Kidney capillary endothelial cell (primary cell): ENCODE measurements around the gene NPHP1.
"Not testable (repeated sequence)": the region's sequence is repeated elsewhere in the genome, so short reads cannot be mapped to it uniquely, and the experiment has no call there.

ENCODE experiments used
- DNase-seq: peaks from one replicate; pipeline ENCODE4 v3.0.0-alpha.2; 2018; ENCODE audit warnings: low spot score

Gene NPHP1

DNA sequence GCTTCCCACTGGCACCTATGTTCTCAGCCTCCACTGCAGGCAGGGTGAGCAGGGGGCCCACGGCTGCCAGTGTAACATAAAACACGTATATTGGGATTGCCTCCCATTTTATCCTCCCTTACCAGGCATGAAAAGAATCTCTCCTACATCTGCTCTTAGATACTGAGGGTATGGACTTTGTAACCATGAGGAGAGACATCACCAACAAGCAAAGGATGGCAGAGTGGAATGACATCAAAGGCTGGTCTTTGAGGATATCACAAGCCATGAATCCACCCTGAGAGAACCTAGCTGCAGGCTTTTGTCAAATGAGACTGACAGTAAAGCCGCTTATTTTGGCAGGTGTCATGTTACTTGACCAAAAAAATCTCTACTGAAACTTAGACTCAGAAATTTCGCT lies 7.4 kb downstream of the NPHP1 start:
- DNase-seq: no peak

GRCh38 chr2:110190169-110190568 lies 14.6 kb downstream of the NPHP1 start:
- not testable (repeated sequence) for DNase-seq

GRCh38 chr2:110182449-110182848 lies 22.4 kb downstream of the NPHP1 start:
- no peak for DNase-seq

- DNase-seq: no peak
These were observed 24.8 kb downstream of the NPHP1 start for GRCh38 chr2:110180036-110180435.

DNA sequence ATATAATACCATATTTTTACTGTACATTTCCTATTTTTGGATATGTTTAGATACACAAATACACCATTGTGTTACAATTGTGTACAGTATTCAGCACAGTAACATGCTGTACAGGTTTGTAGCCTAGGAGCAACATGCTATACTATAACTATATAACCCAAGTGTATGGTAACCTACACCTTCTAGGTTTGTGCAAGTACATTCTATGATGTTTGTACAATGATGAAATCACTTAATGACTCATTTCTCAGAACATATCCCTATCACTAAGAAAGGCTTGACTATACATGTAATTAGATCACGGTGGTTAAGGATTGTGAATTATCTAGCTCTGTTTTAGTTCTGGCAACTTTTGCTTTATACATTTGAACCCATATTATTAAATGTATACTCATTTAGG lies 31.3 kb downstream of the NPHP1 start:
- no peak for DNase-seq

- no peak for DNase-seq
These were observed 32.3 kb downstream of the NPHP1 start for GRCh38 chr2:110172506-110172905.

GRCh38 chr2:110170102-110170501 lies 34.7 kb downstream of the NPHP1 start:
- no peak for DNase-seq

- no peak for DNase-seq
These were observed 37.4 kb downstream of the NPHP1 start for GRCh38 chr2:110167326-110168000.

GRCh38 chr2:110166266-110166665 lies 38.5 kb downstream of the NPHP1 start:
- DNase-seq: no peak

- DNase-seq: peak; percentile 73
These were observed 47.5 kb downstream of the NPHP1 start for GRCh38 chr2:110157153-110157793.

- DNase-seq: not testable (repeated sequence)
These were observed 50.0 kb downstream of the NPHP1 start for GRCh38 chr2:110154828-110155227.

DNA sequence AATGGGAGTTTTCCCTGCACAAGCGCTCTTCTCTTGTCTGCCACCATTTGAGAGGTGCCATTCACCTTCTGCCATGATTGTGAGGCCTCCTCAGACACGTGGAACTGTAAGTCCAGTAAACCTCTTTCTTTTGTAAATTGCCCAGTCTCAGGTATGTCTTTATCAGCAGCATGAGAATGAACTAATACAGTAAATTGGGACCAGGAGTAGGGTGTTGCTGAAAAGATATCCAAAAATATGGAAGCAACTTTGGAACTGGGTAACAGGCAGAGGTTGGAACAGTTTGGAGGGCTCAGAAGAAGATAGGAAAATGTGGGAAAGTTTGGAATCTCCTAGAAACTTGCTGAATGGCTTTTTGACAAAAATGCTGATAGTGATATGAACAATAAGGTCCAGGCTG lies 50.6 kb downstream of the NPHP1 start:
- DNase-seq: not testable (repeated sequence)

GRCh38 chr2:110153416-110153815 lies 51.4 kb downstream of the NPHP1 start:
- no peak for DNase-seq

- DNase-seq: peak; percentile 41
These were observed 51.9 kb downstream of the NPHP1 start for GRCh38 chr2:110152943-110153342.

GRCh38 chr2:110149330-110150220 lies 55.2 kb downstream of the NPHP1 start:
- peak; percentile 89 for DNase-seq

DNA sequence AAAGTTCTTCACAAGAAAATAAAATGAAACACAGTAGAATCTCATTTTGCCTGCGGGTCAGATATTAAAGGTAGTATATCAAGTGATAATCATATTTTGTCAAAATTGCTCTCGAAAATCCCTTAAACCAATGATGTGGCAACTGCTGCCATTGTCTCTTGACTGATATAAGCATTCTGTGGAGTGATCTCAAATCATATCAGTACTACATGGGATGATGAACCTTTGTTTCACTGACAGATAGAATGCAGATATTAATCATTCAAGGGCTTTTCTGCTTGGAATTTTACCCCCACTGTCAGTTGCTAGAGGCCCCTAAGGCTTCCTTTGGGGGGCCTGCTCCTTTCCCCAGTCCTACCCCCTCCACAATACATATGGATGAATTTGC lies 57.9 kb downstream of the NPHP1 start:
- DNase-seq: no peak

GRCh38 chr2:110146183-110146944 lies 58.4 kb downstream of the NPHP1 start:
- no peak for DNase-seq

GRCh38 chr2:110143982-110144381 lies 60.8 kb downstream of the NPHP1 start:
- DNase-seq: no peak

GRCh38 chr2:110140401-110140800 lies 64.4 kb downstream of the NPHP1 start:
- DNase-seq: no peak

GRCh38 chr2:110134025-110134424 lies 70.8 kb downstream of the NPHP1 start:
- DNase-seq: no peak

DNA sequence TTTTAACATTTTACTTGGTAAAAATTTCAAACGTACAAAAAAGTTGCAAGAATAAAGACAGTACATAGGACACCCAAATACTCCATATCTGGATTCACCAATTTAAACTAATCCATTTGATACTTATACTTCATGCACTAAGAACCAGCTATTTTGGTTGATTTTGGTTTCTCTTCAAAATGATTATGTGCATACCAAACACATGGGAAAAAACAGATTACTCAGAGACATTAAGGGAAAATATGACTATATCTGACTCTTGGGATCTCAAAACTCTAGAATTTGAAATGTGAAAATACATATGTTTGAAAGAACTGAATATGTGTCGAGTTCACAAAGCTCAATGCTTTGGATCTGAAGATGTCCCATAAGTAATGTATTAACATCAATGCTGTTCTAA lies 73.6 kb downstream of the NPHP1 start:
- DNase-seq: no peak

DNA sequence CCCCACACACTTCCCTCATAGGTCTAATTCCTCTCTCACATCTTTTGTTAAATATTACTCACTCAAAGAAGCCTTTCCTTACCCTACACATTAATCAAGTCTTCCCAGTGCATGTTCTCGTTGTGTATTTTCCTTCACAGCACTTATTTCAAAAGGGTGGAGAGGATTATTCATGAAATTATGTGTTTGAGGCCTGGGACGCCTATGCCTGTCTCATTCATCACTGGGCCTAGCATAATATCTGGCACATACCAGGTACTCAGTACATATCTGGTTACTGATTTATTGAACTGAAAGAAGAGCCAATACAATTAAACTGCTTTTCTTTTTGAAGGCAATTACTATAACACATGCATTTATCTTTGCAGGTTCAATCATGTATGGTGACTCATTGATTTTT lies 74.1 kb downstream of the NPHP1 start:
- DNase-seq: no peak
